SK-N-SH treated with all-trans-retinoic acid at 6 μM for 48 hours (cell line): ENCODE results near the gene GALNT4.

Experiments used
- ATAC-seq: fragments of 200-7000 bp; cut with Tn5 transposase; 3 replicates; pipeline ENCODE4 v1.9.1; 2020; ENCODE audit warnings: mild to moderate bottlenecking, moderate library complexity
- ARNTL ChIP-seq: fragments of 450-650 bp; formaldehyde crosslinking; IDR thresholded peaks from 2 replicates; pipeline ENCODE4 v1.5.0; 2020; ENCODE audit warnings: low read depth, mild to moderate bottlenecking, moderate library complexity, borderline replicate concordance
- BACH2 ChIP-seq: fragments of 250-450 bp; sonication (Bioruptor Pico); IDR thresholded peaks from 2 replicates; pipeline ENCODE4 v1.9.0; 2021; ENCODE audit warnings: mild to moderate bottlenecking, borderline replicate concordance
- CSDC2 ChIP-seq: fragments of 250-450 bp; sonication (Bioruptor Pico); IDR thresholded peaks from 2 replicates; pipeline ENCODE4 v1.5.0; 2020; ENCODE audit warnings: mild to moderate bottlenecking, moderate library complexity
- CSRNP3 ChIP-seq: fragments of 250-450 bp; sonication (Bioruptor Pico); IDR thresholded peaks from 2 replicates; pipeline ENCODE4 v1.5.1; 2021; ENCODE audit warnings: mild to moderate bottlenecking, moderate library complexity
- ESRRG ChIP-seq: fragments of 250-450 bp; sonication (Bioruptor Pico); IDR thresholded peaks from 2 replicates; pipeline ENCODE4 v1.6.1; 2021; ENCODE audit warnings: mild to moderate bottlenecking
- GLIS3 ChIP-seq: fragments of 250-450 bp; sonication (Bioruptor Pico); IDR thresholded peaks from 2 replicates; pipeline ENCODE4 v1.5.0; 2020; ENCODE audit warnings: mild to moderate bottlenecking, moderate library complexity
- ISL1 ChIP-seq: fragments of 250-450 bp; sonication (Bioruptor Pico); IDR thresholded peaks from 2 replicates; pipeline ENCODE4 v2.1.2; 2022; ENCODE audit warnings: mild to moderate bottlenecking, moderate library complexity
- OSR1 ChIP-seq: fragments of 250-450 bp; sonication (Bioruptor Pico); IDR thresholded peaks from 2 replicates; pipeline ENCODE4 v1.8.0; 2022; ENCODE audit warnings: moderate library complexity, mild to moderate bottlenecking, inconsistent platforms
- PATZ1 ChIP-seq: fragments of 250-450 bp; sonication (Bioruptor Pico); IDR thresholded peaks from 2 replicates; pipeline ENCODE4 v1.8.0; 2020; ENCODE audit warnings: mild to moderate bottlenecking, moderate library complexity, borderline replicate concordance
- PPARA ChIP-seq: fragments of 250-450 bp; sonication (Bioruptor Pico); IDR thresholded peaks from 2 replicates; pipeline ENCODE4 v1.5.0; 2020; ENCODE audit warnings: mild to moderate bottlenecking, borderline replicate concordance
- SNAI2 ChIP-seq: fragments of 250-450 bp; sonication (Bioruptor Pico); IDR thresholded peaks from 2 replicates; pipeline ENCODE4 v1.5.0; 2020; ENCODE audit warnings: mild to moderate bottlenecking, moderate library complexity
- TCF4 ChIP-seq: fragments of 250-450 bp; sonication (Bioruptor Pico); IDR thresholded peaks from 2 replicates; pipeline ENCODE4 v1.8.0; 2021; ENCODE audit warnings: mild to moderate bottlenecking, moderate library complexity, borderline replicate concordance
- TSHZ2 ChIP-seq: fragments of 250-450 bp; sonication (Bioruptor Pico); IDR thresholded peaks from 2 replicates; pipeline ENCODE4 v1.5.0; 2020; ENCODE audit warnings: mild to moderate bottlenecking, moderate library complexity
- ZC3H10 ChIP-seq: fragments of 250-450 bp; sonication (Bioruptor Pico); IDR thresholded peaks from 2 replicates; pipeline ENCODE4 v1.5.1; 2021; ENCODE audit warnings: mild to moderate bottlenecking, moderate library complexity
- ZFP3 ChIP-seq: fragments of 250-450 bp; sonication (Bioruptor Pico); IDR thresholded peaks from 2 replicates; pipeline ENCODE4 v1.5.0; 2020; ENCODE audit warnings: mild to moderate bottlenecking, moderate library complexity
- ZFP30 ChIP-seq: fragments of 450-650 bp; formaldehyde crosslinking; IDR thresholded peaks from 2 replicates; pipeline ENCODE4 v1.5.0; 2022; ENCODE audit warnings: mild to moderate bottlenecking, moderate library complexity
- ZNF70 ChIP-seq: fragments of 450-650 bp; formaldehyde crosslinking; IDR thresholded peaks from 2 replicates; pipeline ENCODE4 v1.5.0; 2020; ENCODE audit warnings: mild to moderate bottlenecking, moderate library complexity
- ZNF8 ChIP-seq: fragments of 450-650 bp; formaldehyde crosslinking; IDR thresholded peaks from 2 replicates; pipeline ENCODE4 v1.5.0; 2020; ENCODE audit warnings: mild to moderate bottlenecking, moderate library complexity
- TF ChIP-seq, protein P1 (sequence below): fragments of 250-450 bp; sonication (Bioruptor Pico); IDR thresholded peaks from 2 replicates; pipeline ENCODE4 v1.5.1; 2020; ENCODE audit warnings: low read depth, mild to moderate bottlenecking, moderate library complexity
- TF ChIP-seq, protein P2 (sequence below): fragments of 250-450 bp; sonication (Bioruptor Pico); IDR thresholded peaks from 2 replicates; pipeline ENCODE4 v1.8.0; 2021; ENCODE audit warnings: low read depth, mild to moderate bottlenecking, moderate library complexity, borderline replicate concordance

Gene GALNT4

GRCh38 chr12:89484470-89484869 is 40.1 kb downstream of the GALNT4 start:
- ATAC-seq: no peak
- TF ChIP-seq ARNTL (CRISPR knock-in tag) (no peak), ISL1 (CRISPR knock-in tag) (no peak), PPARA (no peak), CSRNP3 (no peak), SNAI2 (CRISPR knock-in tag) (no peak), ZNF8 (no peak), TSHZ2 (CRISPR knock-in tag) (no peak), ZC3H10 (no peak), ZFP3 (CRISPR knock-in tag) (no peak), PATZ1 (CRISPR knock-in tag) (no peak), OSR1 (no peak), BACH2 (CRISPR knock-in tag) (no peak)
- TF ChIP-seq, protein P1, sequence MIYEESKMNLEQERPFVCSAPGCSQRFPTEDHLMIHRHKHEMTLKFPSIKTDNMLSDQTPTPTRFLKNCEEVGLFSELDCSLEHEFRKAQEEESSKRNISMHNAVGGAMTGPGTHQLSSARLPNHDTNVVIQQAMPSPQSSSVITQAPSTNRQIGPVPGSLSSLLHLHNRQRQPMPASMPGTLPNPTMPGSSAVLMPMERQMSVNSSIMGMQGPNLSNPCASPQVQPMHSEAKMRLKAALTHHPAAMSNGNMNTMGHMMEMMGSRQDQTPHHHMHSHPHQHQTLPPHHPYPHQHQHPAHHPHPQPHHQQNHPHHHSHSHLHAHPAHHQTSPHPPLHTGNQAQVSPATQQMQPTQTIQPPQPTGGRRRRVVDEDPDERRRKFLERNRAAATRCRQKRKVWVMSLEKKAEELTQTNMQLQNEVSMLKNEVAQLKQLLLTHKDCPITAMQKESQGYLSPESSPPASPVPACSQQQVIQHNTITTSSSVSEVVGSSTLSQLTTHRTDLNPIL (CRISPR knock-in tag): no peak
- TF ChIP-seq, all 23 proteins: peak for 0

- TF ChIP-seq PPARA: no peak
- TF ChIP-seq ZNF70 (CRISPR knock-in tag): no peak
- TF ChIP-seq CSDC2 (CRISPR knock-in tag): no peak
- TF ChIP-seq, protein P1 (CRISPR knock-in tag): no peak
- TF ChIP-seq, all 23 proteins: peak for 0
- ATAC-seq: no peak
Measured at GRCh38 chr12:89481213-89481914, 43.2 kb downstream of the GALNT4 start.

- no peak for ATAC-seq
- TF ChIP-seq CSRNP3 (no peak), ZFP30 (CRISPR knock-in tag) (no peak), ISL1 (CRISPR knock-in tag) (no peak), PPARA (no peak), SNAI2 (CRISPR knock-in tag) (no peak), TCF4 (CRISPR knock-in tag) (no peak), ARNTL (CRISPR knock-in tag) (no peak), ESRRG (CRISPR knock-in tag) (no peak), TSHZ2 (CRISPR knock-in tag) (no peak), CSDC2 (CRISPR knock-in tag) (no peak), BACH2 (CRISPR knock-in tag) (no peak), GLIS3 (CRISPR knock-in tag) (no peak)
- TF ChIP-seq, protein P2, sequence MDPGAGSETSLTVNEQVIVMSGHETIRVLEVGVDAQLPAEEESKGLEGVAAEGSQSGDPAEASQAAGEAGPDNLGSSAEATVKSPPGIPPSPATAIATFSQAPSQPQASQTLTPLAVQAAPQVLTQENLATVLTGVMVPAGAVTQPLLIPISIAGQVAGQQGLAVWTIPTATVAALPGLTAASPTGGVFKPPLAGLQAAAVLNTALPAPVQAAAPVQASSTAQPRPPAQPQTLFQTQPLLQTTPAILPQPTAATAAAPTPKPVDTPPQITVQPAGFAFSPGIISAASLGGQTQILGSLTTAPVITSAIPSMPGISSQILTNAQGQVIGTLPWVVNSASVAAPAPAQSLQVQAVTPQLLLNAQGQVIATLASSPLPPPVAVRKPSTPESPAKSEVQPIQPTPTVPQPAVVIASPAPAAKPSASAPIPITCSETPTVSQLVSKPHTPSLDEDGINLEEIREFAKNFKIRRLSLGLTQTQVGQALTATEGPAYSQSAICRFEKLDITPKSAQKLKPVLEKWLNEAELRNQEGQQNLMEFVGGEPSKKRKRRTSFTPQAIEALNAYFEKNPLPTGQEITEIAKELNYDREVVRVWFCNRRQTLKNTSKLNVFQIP (CRISPR knock-in tag): no peak
- TF ChIP-seq, protein P1 (CRISPR knock-in tag): no peak
Measured at GRCh38 chr12:89479982-89480381, 44.6 kb downstream of the GALNT4 start.
